IMR-90 (cell line): ENCODE results near the gene LTBP4. TPM values are rescaled to one million over a fixed set of nuclear protein-coding genes. Genes with fewer than 3 reads are reported as not detected.

Experiments used
- ATAC-seq: fragments of 200-7000 bp; cut with Tn5 transposase; 2 replicates; pipeline ENCODE4 v1.9.1; 2020; ENCODE audit warnings: low read depth, mild to moderate bottlenecking, moderate library complexity
- BruUV-seq: library from RNA; stranded (reverse); fragments of 400-500 nt; replicated peaks from 2 replicates; lab custom pipeline; 2021; lab: Mats Ljungman, UMichigan
- CTCF ChIA-PET: fragments of 300-600 bp; formaldehyde crosslinking; extraction: SDS; loops from one replicate; lab custom pipeline; 2021; ENCODE audit warnings: antibody characterized with exemption; lab: Yijun Ruan, JAX
- POLR2A ChIA-PET: fragments of 300-600 bp; sonication (Branson Sonifier 250); formaldehyde crosslinking; loops from one replicate; lab custom pipeline; 2022; ENCODE audit warnings: antibody characterized with exemption; ENCODE audit not compliant: unreplicated experiment; lab: Charles Lee
- DNase-seq: peaks from one replicate; pipeline ENCODE4 v3.0.0; 2013
- H2AFZ ChIP-seq: replicated peaks from 2 replicates; pipeline ENCODE3; 2013; ENCODE audit warnings: low read length, mild to moderate bottlenecking; ENCODE audit not compliant: poor library complexity
- H2AK5ac ChIP-seq: 2 replicates; pipeline ENCODE4 v1.6.1; 2013; ENCODE audit warnings: low read depth, low read length, inconsistent platforms
- H2AK9ac ChIP-seq: replicated peaks from 2 replicates; pipeline ENCODE3; 2013; ENCODE audit warnings: mild to moderate bottlenecking, low read depth, low read length, moderate library complexity; ENCODE audit not compliant: poor library complexity
- H2BK120ac ChIP-seq: 2 replicates; pipeline ENCODE4 v1.6.1; 2013; ENCODE audit warnings: low read depth, low read length, inconsistent platforms
- H2BK15ac ChIP-seq: 3 replicates; pipeline ENCODE4 v1.6.1; 2013; ENCODE audit warnings: low read depth, low read length, inconsistent platforms
- H2BK20ac ChIP-seq: 2 replicates; pipeline ENCODE4 v1.6.1; 2013; ENCODE audit warnings: low read depth, mild to moderate bottlenecking, inconsistent platforms, low read length, moderate library complexity
- H2BK5ac ChIP-seq: 2 replicates; pipeline ENCODE4 v1.6.1; 2013; ENCODE audit warnings: mild to moderate bottlenecking, low read depth, low read length, inconsistent platforms; ENCODE audit not compliant: poor library complexity, severe bottlenecking
- H3K14ac ChIP-seq: replicated peaks from 2 replicates; pipeline ENCODE4 v1.6.1; 2013; ENCODE audit warnings: low read depth, low read length, inconsistent platforms
- H3K18ac ChIP-seq: 2 replicates; pipeline ENCODE4 v1.6.1; 2013; ENCODE audit warnings: low read depth, low read length, control low read depth
- H3K23ac ChIP-seq: 2 replicates; pipeline ENCODE4 v1.6.1; 2013; ENCODE audit warnings: low read depth, low read length, inconsistent platforms
- H3K27ac ChIP-seq: 2 replicates; pipeline ENCODE4 v1.5.1; 2013; ENCODE audit warnings: mild to moderate bottlenecking, control low read depth, low read length; ENCODE audit not compliant: insufficient read depth
- H3K27me3 ChIP-seq: 2 replicates; pipeline ENCODE4 v1.6.1; 2013; ENCODE audit warnings: low read length; ENCODE audit not compliant: control insufficient read depth, insufficient read depth
- H3K36me3 ChIP-seq: 2 replicates; pipeline ENCODE4 v1.6.1; 2013; ENCODE audit warnings: low read length, mixed read lengths; ENCODE audit not compliant: control insufficient read depth, insufficient read depth
- H3K4ac ChIP-seq: 2 replicates; pipeline ENCODE4 v1.6.1; 2013; ENCODE audit warnings: low read depth, low read length, inconsistent platforms
- H3K4me1 ChIP-seq: 2 replicates; pipeline ENCODE4 v1.6.1; 2013; ENCODE audit warnings: low read length, mixed read lengths; ENCODE audit not compliant: control insufficient read depth, insufficient read depth
- H3K4me2 ChIP-seq: 2 replicates; pipeline ENCODE4 v1.6.1; 2013; ENCODE audit warnings: low read depth, mild to moderate bottlenecking, control low read depth, low read length, moderate library complexity
- H3K4me3 ChIP-seq: 2 replicates; pipeline ENCODE4 v1.5.1; 2013; ENCODE audit warnings: low read depth, mild to moderate bottlenecking, control low read depth, low read length, moderate library complexity; ENCODE audit not compliant: insufficient read depth
- H3K56ac ChIP-seq: 2 replicates; pipeline ENCODE4 v1.6.1; 2013; ENCODE audit warnings: low read length, inconsistent platforms; ENCODE audit not compliant: insufficient read depth; ENCODE audit errors: extremely low read depth
- H3K79me1 ChIP-seq, 2 experiments: 2 replicates each; pipeline ENCODE4 v1.6.1; 2013; ENCODE audit warnings: low read length in 2 of 2, inconsistent platforms in 1 of 2, low read depth in 1 of 2
- H3K9ac ChIP-seq: 2 replicates; pipeline ENCODE4 v1.6.1; 2013; ENCODE audit warnings: low read depth, low read length, control low read depth
- H3K9me1 ChIP-seq: 2 replicates; pipeline ENCODE4 v1.6.1; 2013; ENCODE audit warnings: low read length, inconsistent platforms; ENCODE audit not compliant: insufficient read depth
- H3K9me3 ChIP-seq: 2 replicates; pipeline ENCODE4 v1.6.1; 2013; ENCODE audit warnings: low read length; ENCODE audit not compliant: control insufficient read depth, insufficient read depth
- H4K20me1 ChIP-seq: 2 replicates; pipeline ENCODE4 v1.6.1; 2013; ENCODE audit warnings: low read length, inconsistent platforms; ENCODE audit not compliant: insufficient read depth
- H4K5ac ChIP-seq: 2 replicates; pipeline ENCODE4 v1.6.1; 2013; ENCODE audit warnings: mild to moderate bottlenecking, low read depth, low read length, control low read depth
- H4K8ac ChIP-seq, 2 experiments: 2 replicates each; pipeline ENCODE4 v1.6.1; 2013; ENCODE audit warnings: low read depth in 2 of 2, low read length in 2 of 2, control low read depth in 1 of 2, inconsistent platforms in 1 of 2
- H4K91ac ChIP-seq: 2 replicates; pipeline ENCODE4 v1.6.1; 2013; ENCODE audit warnings: low read depth, low read length, inconsistent platforms; ENCODE audit not compliant: insufficient read depth
- BHLHE40 ChIP-seq: fragments of 150-350 bp; IDR thresholded peaks from 2 replicates; pipeline ENCODE4 v1.6.1; 2016; ENCODE audit warnings: mild to moderate bottlenecking, low read depth, low read length
- CEBPB ChIP-seq: IDR thresholded peaks from 2 replicates; pipeline ENCODE4 v1.6.1; 2012; ENCODE audit warnings: low read depth, low read length, improper control_type of control experiment
- CHD1 ChIP-seq: IDR thresholded peaks from 2 replicates; pipeline ENCODE4 v1.6.1; 2012; ENCODE audit warnings: low read depth, low read length, improper control_type of control experiment
- FOS ChIP-seq: fragments of 150-350 bp; IDR thresholded peaks from 2 replicates; pipeline ENCODE4 v1.6.1; 2016; ENCODE audit warnings: low read depth, low read length
- MAFK ChIP-seq: IDR thresholded peaks from 2 replicates; pipeline ENCODE4 v1.6.1; 2012; ENCODE audit warnings: low read depth, low read length, improper control_type of control experiment
- MAZ ChIP-seq: IDR thresholded peaks from 2 replicates; pipeline ENCODE4 v1.6.1; 2012; ENCODE audit warnings: low read depth, mild to moderate bottlenecking, low read length, improper control_type of control experiment, moderate library complexity, borderline replicate concordance
- MXI1 ChIP-seq: IDR thresholded peaks from 2 replicates; pipeline ENCODE4 v1.6.1; 2012; ENCODE audit warnings: low read depth, mild to moderate bottlenecking, low read length, moderate library complexity, borderline replicate concordance
- NFE2L2 ChIP-seq: fragments of 150-350 bp; IDR thresholded peaks from 2 replicates; pipeline ENCODE4 v1.6.1; 2016; ENCODE audit warnings: low read depth, mild to moderate bottlenecking, low read length
- POLR2A ChIP-seq: IDR thresholded peaks from 2 replicates; pipeline ENCODE4 v1.6.1; 2012; ENCODE audit warnings: mild to moderate bottlenecking, low read depth, low read length
- RAD21 ChIP-seq: IDR thresholded peaks from 2 replicates; pipeline ENCODE4 v1.6.1; 2012; ENCODE audit warnings: low read length, improper control_type of control experiment
- RCOR1 ChIP-seq: IDR thresholded peaks from 2 replicates; pipeline ENCODE4 v1.6.1; 2012; ENCODE audit warnings: mild to moderate bottlenecking, low read length, improper control_type of control experiment; ENCODE audit not compliant: insufficient replicate concordance
- RFX5 ChIP-seq: IDR thresholded peaks from 2 replicates; pipeline ENCODE4 v1.8.0; 2012; ENCODE audit warnings: low read depth, mild to moderate bottlenecking, low read length, moderate library complexity
- SMC3 ChIP-seq: fragments of 150-350 bp; IDR thresholded peaks from 2 replicates; pipeline ENCODE4 v1.6.1; 2016; ENCODE audit warnings: low read depth, mild to moderate bottlenecking, antibody characterized with exemption, low read length, moderate library complexity
- USF2 ChIP-seq: fragments of 150-350 bp; IDR thresholded peaks from 2 replicates; pipeline ENCODE4 v1.6.1; 2017; ENCODE audit warnings: mild to moderate bottlenecking, antibody characterized with exemption, low read length, low read depth
- WGBS, 2 experiments: methylation state at CpG; one replicate each; pipeline versions ENCODE4 v1.1.5 to v1.1.7; 2013; ENCODE audit warnings: missing lambda C conversion rate in 2 of 2; ENCODE audit not compliant: insufficient read length in 1 of 2; ENCODE audit errors: extremely low coverage in 2 of 2; 5-methylcytosine and 5-hydroxymethylcytosine counted together
- dilution Hi-C: fragments of 300-500 bp; cut with HindIII; formaldehyde crosslinking; loops from one replicate; pipeline ENCODE4 v1.14.3; 2018; ENCODE audit warnings: low sequenced_read_pairs; ENCODE audit not compliant: unreplicated experiment
- in situ Hi-C: fragments of 300-500 bp; cut with MboI; formaldehyde crosslinking; loops from 3 replicates; pipeline ENCODE4 v1.14.3; 2019; ENCODE audit warnings: low sequenced_read_pairs, inconsistent platforms, mixed read lengths
- intact Hi-C: fragments of 100-400 bp; cut with micrococcal nuclease; formaldehyde crosslinking; loops from 2 replicates; pipeline ENCODE4 v1.10.0; 2022
- polyA plus RNA-seq, 3 experiments: library from polyadenylated mRNA; depleted of rRNA; stranded (reverse); fragments of >200 nt; gene quantifications; 2 replicates each; pipeline ENCODE4 v1.2.3, GENCODE V29; 2012; ENCODE audit warnings: low replicate concordance in 1 of 3
- total RNA-seq: library from RNA; depleted of rRNA; stranded (reverse); fragments of >200 nt; gene quantifications from 2 replicates; pipeline ENCODE4 v1.2.3, GENCODE V29; 2012
- TF ChIP-seq, protein P1 (sequence below): fragments of 150-350 bp; IDR thresholded peaks from 2 replicates; pipeline ENCODE4 v1.6.1; 2016; ENCODE audit warnings: low read depth, mild to moderate bottlenecking, low read length, moderate library complexity, borderline replicate concordance
- TF ChIP-seq, protein P2 (sequence below): conservative IDR thresholded peaks from 2 replicates; pipeline ENCODE4 v1.5.1; 2012; ENCODE audit warnings: mild to moderate bottlenecking, low read depth, low read length, improper control_type of control experiment

Gene LTBP4
- total and polyA plus RNA-seq, 2 of the 4 experiments (the other 2 are of a cell fraction) = 14.7 to 70.3 TPM

- peak; percentile 28 for ATAC-seq
- peak overlapping the region; percentile 71 for H3K4me2 ChIP-seq
- CTCF ChIA-PET = no interaction called here
Measured at GRCh38 chr19:40594657-40595091, 6.5 kb upstream of the LTBP4 start.

More at GRCh38 chr19:40594657-40595091, 6.5 kb upstream of the LTBP4 start:
- H3K4me3 ChIP-seq = no peak overlapping the region
- peak overlapping the region; percentile 83 for H2AFZ ChIP-seq
- H3K9me3 ChIP-seq = no peaks in the 10 kb centered on the region
- H3K27me3 ChIP-seq = no peaks in the 10 kb centered on the region
- H3K23ac ChIP-seq = no peak overlapping the region
- no peak overlapping the region for H2BK20ac ChIP-seq
- H3K27ac ChIP-seq = no peak overlapping the region
- no peak overlapping the region for H4K8ac ChIP-seq
- no peak overlapping the region for H3K4ac ChIP-seq
- peaks cover 0 to 3% of the 10 kb centered on the region in 2 experiments; a peak in 1 of 4 replicates for H3K79me1 ChIP-seq
- no peak overlapping the region for H4K5ac ChIP-seq
- dilution Hi-C loops (no loop called here), intact Hi-C loops (loop anchor here (5.0 to 10.0 kb wide), 3 partner anchors 152 to 460 kb away; partner anchors contain the start of genes C19orf47, PLD3 and SERTAD3), in situ Hi-C loops (loop anchor here (5.0 kb wide), 1 partner anchor 57 kb away; no protein-coding TSS in a partner anchor)
- no peaks in the 10 kb centered on the region for H3K9me1 ChIP-seq
- H2BK120ac ChIP-seq = no peak overlapping the region
- peaks cover 8% of the 10 kb centered on the region for H3K4me1 ChIP-seq
- TF ChIP-seq NFE2L2 (no peak), USF2 (no peak), SMC3 (no peak), RCOR1 (no peak), FOS (peak; percentile 50), CEBPB (no peak), BHLHE40 (no peak), MAFK (no peak), MXI1 (no peak), RAD21 (no peak; the same call in 1 of the 2 replicates), POLR2A (no peak), MAZ (peak; percentile 47; the same call in 1 of the 2 replicates), RFX5 (no peak), CHD1 (no peak)
- TF ChIP-seq, protein P1, sequence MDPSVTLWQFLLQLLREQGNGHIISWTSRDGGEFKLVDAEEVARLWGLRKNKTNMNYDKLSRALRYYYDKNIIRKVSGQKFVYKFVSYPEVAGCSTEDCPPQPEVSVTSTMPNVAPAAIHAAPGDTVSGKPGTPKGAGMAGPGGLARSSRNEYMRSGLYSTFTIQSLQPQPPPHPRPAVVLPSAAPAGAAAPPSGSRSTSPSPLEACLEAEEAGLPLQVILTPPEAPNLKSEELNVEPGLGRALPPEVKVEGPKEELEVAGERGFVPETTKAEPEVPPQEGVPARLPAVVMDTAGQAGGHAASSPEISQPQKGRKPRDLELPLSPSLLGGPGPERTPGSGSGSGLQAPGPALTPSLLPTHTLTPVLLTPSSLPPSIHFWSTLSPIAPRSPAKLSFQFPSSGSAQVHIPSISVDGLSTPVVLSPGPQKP = no peak
- TF ChIP-seq, protein P2, sequence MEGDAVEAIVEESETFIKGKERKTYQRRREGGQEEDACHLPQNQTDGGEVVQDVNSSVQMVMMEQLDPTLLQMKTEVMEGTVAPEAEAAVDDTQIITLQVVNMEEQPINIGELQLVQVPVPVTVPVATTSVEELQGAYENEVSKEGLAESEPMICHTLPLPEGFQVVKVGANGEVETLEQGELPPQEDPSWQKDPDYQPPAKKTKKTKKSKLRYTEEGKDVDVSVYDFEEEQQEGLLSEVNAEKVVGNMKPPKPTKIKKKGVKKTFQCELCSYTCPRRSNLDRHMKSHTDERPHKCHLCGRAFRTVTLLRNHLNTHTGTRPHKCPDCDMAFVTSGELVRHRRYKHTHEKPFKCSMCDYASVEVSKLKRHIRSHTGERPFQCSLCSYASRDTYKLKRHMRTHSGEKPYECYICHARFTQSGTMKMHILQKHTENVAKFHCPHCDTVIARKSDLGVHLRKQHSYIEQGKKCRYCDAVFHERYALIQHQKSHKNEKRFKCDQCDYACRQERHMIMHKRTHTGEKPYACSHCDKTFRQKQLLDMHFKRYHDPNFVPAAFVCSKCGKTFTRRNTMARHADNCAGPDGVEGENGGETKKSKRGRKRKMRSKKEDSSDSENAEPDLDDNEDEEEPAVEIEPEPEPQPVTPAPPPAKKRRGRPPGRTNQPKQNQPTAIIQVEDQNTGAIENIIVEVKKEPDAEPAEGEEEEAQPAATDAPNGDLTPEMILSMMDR = peak; percentile 28; the same call in 1 of the 2 replicates
- H3K18ac ChIP-seq = no peak overlapping the region
- peak; percentile 70 for DNase-seq
- H4K91ac ChIP-seq = no peak overlapping the region
- BruUV-seq = no TSS peak
- H2BK15ac ChIP-seq = no peak overlapping the region; the same call in 2 of the 3 replicates
- H3K14ac ChIP-seq = no peak overlapping the region
- peaks cover 9% of the 10 kb centered on the region; the same call in 1 of the 2 replicates for H4K20me1 ChIP-seq
- no peak overlapping the region for H3K9ac ChIP-seq
- peak overlapping the region; percentile 77 for H2AK9ac ChIP-seq
- H2AK5ac ChIP-seq = no peak overlapping the region
- WGBS, 2 experiments = 50% methylated on average over 3 of the region's 13 CpGs; no CpG with 5 or more reads in 1 of the 2 experiments
- no peak overlapping the region for H3K56ac ChIP-seq
- H2BK5ac ChIP-seq = no peak overlapping the region
- H3K36me3 ChIP-seq = peaks cover 9% of the 10 kb centered on the region
- POLR2A ChIA-PET = no interaction called here
